Epithelial cell of esophagus (primary cell): Measurements from ENCODE around the gene TENT5C.

Experiments used
- DNase-seq: peaks from one replicate; pipeline ENCODE4 v3.0.0; 2010; ENCODE audit warnings: low read depth
- H3K4me3 ChIP-seq: 2 replicates; pipeline ENCODE4 v1.5.1; 2011; ENCODE audit warnings: mild to moderate bottlenecking, low read length, control low read depth
- CTCF ChIP-seq: IDR thresholded peaks from 2 replicates; pipeline ENCODE4 v1.5.1; 2011; ENCODE audit warnings: low read depth, mild to moderate bottlenecking, low read length, control low read depth, inconsistent platforms; ENCODE audit not compliant: insufficient read depth; ENCODE audit errors: missing control alignments

TENT5C gene

DNA sequence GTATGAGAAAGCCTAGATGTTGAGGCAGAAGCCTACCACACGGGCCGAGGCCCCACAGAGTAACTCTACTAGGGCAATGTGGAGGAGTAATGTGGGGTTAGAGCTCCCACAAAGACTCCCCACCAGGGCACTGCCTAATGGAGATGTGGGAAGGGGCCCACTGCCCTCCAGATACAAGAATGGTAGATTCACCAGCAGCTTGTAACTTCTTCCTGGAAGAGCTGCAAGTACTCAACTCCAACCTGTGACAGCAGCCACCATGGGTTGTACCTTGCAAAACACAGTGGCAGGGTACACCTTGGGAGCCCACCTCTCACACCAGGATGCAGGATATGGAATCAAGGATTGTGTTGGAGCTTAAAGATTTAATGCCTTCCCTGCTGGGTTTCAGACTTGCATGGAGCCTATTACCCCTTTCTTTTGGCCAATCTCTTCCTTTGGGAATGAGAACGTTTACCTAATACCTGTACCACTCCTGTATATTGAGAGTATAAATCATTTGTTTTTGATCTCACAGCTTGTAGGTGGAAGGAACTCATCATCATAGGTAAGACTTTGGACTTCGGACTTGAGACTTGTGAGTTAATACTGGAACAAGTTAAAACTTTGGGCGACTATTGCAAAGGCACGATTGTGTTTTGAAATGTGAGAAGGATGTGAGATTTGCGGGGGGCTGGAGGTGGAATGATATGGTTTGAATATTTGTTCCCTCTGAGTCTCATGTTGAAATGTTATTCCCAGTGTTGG lies 57.5 kb downstream of the TENT5C start:
- DNase-seq: no peak
- H3K4me3 ChIP-seq: no peak overlapping the region
- TF ChIP-seq CTCF: no peak

GRCh38 chr1:117664314-117664713 lies 58.5 kb downstream of the TENT5C start:
- no peak for DNase-seq
- no peak for TF ChIP-seq CTCF
- H3K4me3 ChIP-seq: no peak overlapping the region

DNA sequence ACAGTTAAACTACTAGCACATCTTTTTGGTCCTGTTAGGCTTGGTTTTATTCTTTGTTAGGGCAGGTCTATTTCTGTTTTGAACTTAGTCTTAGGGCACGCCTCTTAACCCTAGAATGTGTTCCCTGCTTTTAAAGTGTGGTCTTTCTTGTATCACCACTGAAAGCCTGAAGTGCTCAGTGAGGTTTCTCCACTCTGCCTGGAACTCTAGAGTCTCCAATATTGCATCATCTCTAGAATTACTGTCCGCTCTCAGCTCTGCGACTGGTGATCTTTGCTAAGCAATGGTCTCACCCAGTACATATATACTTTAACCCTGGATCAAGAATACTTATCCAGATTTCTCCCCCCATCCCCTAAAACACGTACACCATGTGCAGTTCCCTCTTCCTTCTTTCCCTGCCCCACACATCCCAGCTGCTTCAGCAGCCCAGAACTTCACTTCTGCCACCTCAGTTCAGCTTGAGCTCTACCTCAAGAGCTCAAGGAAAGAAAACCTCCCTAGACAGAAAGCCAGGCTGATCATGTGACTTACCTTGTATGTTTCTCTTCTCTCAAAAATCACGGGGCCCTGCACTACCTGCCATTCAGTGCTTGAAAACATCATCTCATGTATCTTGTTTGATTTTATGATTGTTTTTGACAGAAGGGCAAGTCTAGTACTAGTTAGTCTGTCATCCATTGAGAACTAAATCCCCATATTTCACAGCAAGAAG lies 59.9 kb downstream of the TENT5C start:
- H3K4me3 ChIP-seq: no peak overlapping the region
- no peak for DNase-seq
- TF ChIP-seq CTCF: no peak

DNA sequence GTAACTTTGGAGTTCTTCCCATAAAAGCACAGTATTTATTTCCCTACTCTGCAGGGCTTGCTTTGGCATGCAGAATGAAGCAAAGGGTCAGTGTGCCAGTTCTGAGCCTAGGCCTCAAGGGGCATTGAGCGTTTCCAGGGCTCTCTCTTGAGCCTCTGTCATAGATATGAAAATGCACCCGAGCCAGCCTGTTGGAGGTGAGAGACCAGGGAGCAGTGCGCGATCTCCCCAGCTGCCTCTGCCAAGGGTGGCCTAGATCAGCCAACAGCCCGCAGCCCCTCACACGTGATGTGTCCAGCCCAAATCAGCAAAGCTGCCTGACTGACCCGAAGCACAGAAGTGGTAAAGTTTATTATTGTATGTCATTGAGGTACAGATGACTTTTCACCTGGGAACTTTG lies 63.7 kb downstream of the TENT5C start:
- no peak for DNase-seq
- no peak for TF ChIP-seq CTCF
- H3K4me3 ChIP-seq: no peak overlapping the region

DNA sequence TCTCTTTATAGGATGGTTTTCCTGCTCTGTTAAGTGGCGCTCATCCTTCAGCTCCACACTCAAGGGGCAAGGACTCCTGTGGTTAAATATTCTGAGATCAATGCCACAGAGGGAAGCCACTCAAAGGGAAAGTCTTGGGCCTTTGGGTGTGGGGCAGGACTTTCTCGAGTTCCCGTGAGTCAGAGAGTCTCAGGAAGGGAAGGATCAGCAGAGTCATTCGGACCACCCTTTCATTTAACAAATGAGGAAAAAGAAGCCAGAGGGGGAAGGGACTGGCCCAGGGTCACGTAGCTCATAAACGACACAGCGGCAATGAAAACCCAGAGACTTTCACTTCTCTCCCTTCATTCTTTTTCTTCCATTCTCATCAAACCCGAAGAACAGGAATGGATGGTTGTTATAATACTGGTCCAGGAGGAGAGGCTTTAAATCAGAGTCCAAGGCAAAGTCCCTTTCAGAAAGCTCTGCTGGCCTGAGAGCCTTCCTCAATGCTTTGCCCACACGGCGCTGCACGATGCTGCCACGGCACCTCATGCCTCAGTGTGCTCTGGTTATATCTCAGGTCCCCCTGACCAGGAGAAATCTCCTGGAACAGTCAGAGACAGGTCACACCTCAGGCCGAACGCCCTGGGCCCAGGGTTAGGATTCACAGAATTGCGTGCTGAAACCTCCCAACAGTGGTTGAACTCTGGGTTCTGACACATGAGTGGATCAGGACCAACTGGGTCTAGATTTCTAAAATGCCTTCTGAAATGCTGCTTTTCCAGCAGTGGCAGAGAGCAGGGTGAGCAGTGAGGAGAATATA lies 65.3 kb downstream of the TENT5C start:
- TF ChIP-seq CTCF: no peak
- no peak for DNase-seq
- H3K4me3 ChIP-seq: no peak overlapping the region

- no peak for DNase-seq
- no peak overlapping the region for H3K4me3 ChIP-seq
- TF ChIP-seq CTCF: no peak
These were observed 66.1 kb downstream of the TENT5C start for GRCh38 chr1:117671781-117672501.
